ENCODE data around the gene CDK11B. TPM values are rescaled to one million over a fixed set of nuclear protein-coding genes. Genes with fewer than 3 reads are reported as not detected.

Gene CDK11B
- total RNA-seq, 2 donors from 2014 or later, result 31.8 to 33.6 TPM

GRCh38 chr1:1621173-1622009, 37.4 kb downstream of the CDK11B start:
- Mint-ChIP-seq H3K27me3 (ENCODE audit: insufficient read depth) (no peaks in the 10 kb centered on the region), H3K36me3 (ENCODE audit: low read depth) (peaks cover 10% of the 10 kb centered on the region), H3K4me1 (no peaks in the 10 kb centered on the region), H3K4me3 (no peak overlapping the region), H3K9me3 (no peaks in the 10 kb centered on the region), H3K27ac (no peak overlapping the region)
- 94 to 95% methylated on average over 12 to 31 of the region's 31 CpGs for WGBS, 2 experiments (ENCODE audit: insufficient coverage in 1 of 2, insufficient read length in 1 of 2)
- no peak for DNase-seq
- Histone ChIP-seq H3K27ac (ENCODE audit: low read depth, low read length) (no peak overlapping the region), H3K27me3 (ENCODE audit: control insufficient read depth, insufficient read depth, low read length, poor library complexity, severe bottlenecking) (no peaks in the 10 kb centered on the region), H3K4me1 (ENCODE audit: control insufficient read depth, insufficient read depth, low read length) (peaks cover 8% of the 10 kb centered on the region), H3K9ac (ENCODE audit: extremely low read depth, low read length, poor library complexity, severe bottlenecking) (no peak overlapping the region), H3K4me3 (ENCODE audit: low read length) (no peak overlapping the region), H3K36me3 (ENCODE audit: control insufficient read depth, insufficient read depth, low read length) (peaks cover 18% of the 10 kb centered on the region), H3K9me3 (ENCODE audit: control insufficient read depth, low read length) (no peaks in the 10 kb centered on the region)
- TF ChIP-seq CTCF (conservative IDR thresholded peaks at IDR 0.05), result no peak

GRCh38 chr1:1620433-1621139, 38.2 kb downstream of the CDK11B start:
- no peak overlapping the region for H3K27ac Mint-ChIP-seq
- WGBS, 2 experiments (ENCODE audit: insufficient coverage in 1 of 2, insufficient read length in 1 of 2), result 93 to 94% methylated on average over 9 to 16 of the region's 16 CpGs

GRCh38 chr1:1619917-1620361, 38.9 kb downstream of the CDK11B start:
- Mint-ChIP-seq H3K27ac (no peak overlapping the region), H3K27me3 (ENCODE audit: insufficient read depth) (no peaks in the 10 kb centered on the region), H3K4me1 (no peaks in the 10 kb centered on the region), H3K9me3 (no peaks in the 10 kb centered on the region), H3K36me3 (ENCODE audit: low read depth) (peaks cover 10% of the 10 kb centered on the region), H3K4me3 (no peak overlapping the region)
- no peak overlapping the region for H3K27ac ChIP-seq (ENCODE audit: low read depth, low read length)
- no peak overlapping the region for H3K4me3 ChIP-seq (ENCODE audit: low read length)
- WGBS, 2 experiments (ENCODE audit: insufficient coverage in 1 of 2, insufficient read length in 1 of 2), result 85 to 86% methylated on average over 5 to 14 of the region's 14 CpGs
- H3K36me3 ChIP-seq (ENCODE audit: control insufficient read depth, insufficient read depth, low read length), result peaks cover 18% of the 10 kb centered on the region
- H3K27me3 ChIP-seq (ENCODE audit: control insufficient read depth, insufficient read depth, low read length, poor library complexity, severe bottlenecking), result no peaks in the 10 kb centered on the region
- TF ChIP-seq CTCF (conservative IDR thresholded peaks at IDR 0.05), result peak; percentile 74
- no peaks in the 10 kb centered on the region for H3K9me3 ChIP-seq (ENCODE audit: control insufficient read depth, low read length)
- no peak overlapping the region for H3K9ac ChIP-seq (ENCODE audit: extremely low read depth, low read length, poor library complexity, severe bottlenecking)
- H3K4me1 ChIP-seq (ENCODE audit: control insufficient read depth, insufficient read depth, low read length), result peaks cover 8% of the 10 kb centered on the region
- peak; percentile 90 for DNase-seq

More at GRCh38 chr1:1620433-1621139, 38.2 kb downstream of the CDK11B start:
- Mint-ChIP-seq H3K36me3 (ENCODE audit: low read depth) (peaks cover 10% of the 10 kb centered on the region), H3K4me1 (no peaks in the 10 kb centered on the region), H3K27me3 (ENCODE audit: insufficient read depth) (no peaks in the 10 kb centered on the region), H3K9me3 (no peaks in the 10 kb centered on the region), H3K4me3 (no peak overlapping the region)
- Histone ChIP-seq H3K36me3 (ENCODE audit: control insufficient read depth, insufficient read depth, low read length) (peaks cover 18% of the 10 kb centered on the region), H3K9ac (ENCODE audit: extremely low read depth, low read length, poor library complexity, severe bottlenecking) (no peak overlapping the region), H3K9me3 (ENCODE audit: control insufficient read depth, low read length) (no peaks in the 10 kb centered on the region), H3K4me1 (ENCODE audit: control insufficient read depth, insufficient read depth, low read length) (peaks cover 8% of the 10 kb centered on the region), H3K27ac (ENCODE audit: low read depth, low read length) (no peak overlapping the region), H3K4me3 (ENCODE audit: low read length) (no peak overlapping the region), H3K27me3 (ENCODE audit: control insufficient read depth, insufficient read depth, low read length, poor library complexity, severe bottlenecking) (no peaks in the 10 kb centered on the region)
- DNase-seq, result no peak
- TF ChIP-seq CTCF (conservative IDR thresholded peaks at IDR 0.05), result no peak

Data from endodermal cell (in vitro differentiated cells).